ENCODE data around the gene CRIP2. TPM values are rescaled to one million over a fixed set of nuclear protein-coding genes. Genes with fewer than 3 reads are reported as not detected.
A peak's percentile ranks its signal among the peaks of the same experiment; 100 is the strongest.

CRIP2 gene
- total RNA-seq, 5 donors from 2014 or later (not counting 1 experiment from before 2014, with no cell fraction given): 6.4 to 38.7 (median 19.7) TPM

DNA sequence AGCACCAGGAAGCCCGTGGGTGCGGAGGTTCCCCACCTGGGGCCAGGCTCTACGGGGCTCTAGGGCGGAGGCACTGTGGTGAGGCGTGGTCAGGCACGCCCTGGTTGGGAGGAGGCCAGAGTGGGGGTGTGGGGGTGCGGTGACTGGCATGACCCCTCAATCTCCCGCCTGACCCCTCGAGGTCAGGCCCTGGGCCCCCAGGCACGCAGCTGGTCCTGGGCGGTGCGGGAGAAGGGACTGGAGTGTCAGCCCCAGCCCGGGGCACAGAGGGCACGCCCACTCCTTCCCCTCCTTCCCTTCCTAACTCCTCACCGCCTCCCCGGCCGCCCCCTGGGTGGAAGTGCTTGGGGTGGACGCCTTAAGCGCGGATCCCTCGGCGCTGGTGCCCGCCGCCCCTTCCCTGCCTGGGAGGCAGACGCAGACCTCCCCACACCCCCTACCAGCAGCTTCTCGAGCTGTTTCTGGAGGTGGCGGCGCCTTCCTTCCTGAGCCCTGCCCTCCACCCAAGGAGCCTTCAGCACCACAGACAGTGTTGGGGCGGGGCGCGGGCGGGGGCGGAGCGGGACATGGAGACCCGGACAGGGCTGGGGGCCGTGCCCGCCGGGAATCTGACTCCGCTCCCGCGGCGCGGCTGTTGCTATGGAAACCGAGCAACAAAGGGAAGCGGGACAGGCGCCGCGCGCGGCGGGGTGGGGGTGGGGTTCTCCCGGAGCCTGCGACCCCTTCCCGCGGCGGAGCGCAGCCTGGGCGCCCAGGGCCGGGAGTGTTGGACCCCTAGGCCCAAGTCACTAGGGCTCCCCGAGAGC, 741 bp upstream of the CRIP2 start:
- Mint-ChIP-seq H3K27me3 (peaks cover 0 to 3% of the 10 kb centered on the region in 2 donors), H3K36me3 (no peaks in the 10 kb centered on the region), H3K27ac (no peak overlapping the region), H3K4me3 (peak overlapping the region; percentile 64 to 72 (median 71)), H3K4me1 (peaks cover 8 to 15% (median 14%) of the 10 kb centered on the region in 3 donors), H3K9me3 (no peaks in the 10 kb centered on the region)
- Histone ChIP-seq H3K4me1 (ENCODE audit: control insufficient read depth in 1 of 2, extremely low read depth in 1 of 2, insufficient read depth in 2 of 2, low read length in 2 of 2) (peaks cover 24 to 60% of the 10 kb centered on the region in 2 experiments), H3K27ac (ENCODE audit: low read length) (peak overlapping the region; percentile 23), H3K4me3 (ENCODE audit: control insufficient read depth in 1 of 2, extremely low read depth in 1 of 2, low read length in 1 of 2) (peak overlapping the region; percentile 48 to 51), H3K27me3 (replicated peaks in 1 of 2; ENCODE audit: control insufficient read depth in 2 of 2, extremely low read depth in 1 of 2, insufficient read depth in 2 of 2, low read length in 1 of 2) (peaks cover 0 to 48% of the 10 kb centered on the region in 2 experiments), H3K36me3 (ENCODE audit: control insufficient read depth in 2 of 2, extremely low read depth in 1 of 2, insufficient read depth in 1 of 2, low read length in 1 of 2) (peaks cover 0 to 5% of the 10 kb centered on the region in 2 donors), H3K9me3 (no peaks in the 10 kb centered on the region)
- ATAC-seq (replicated peaks in 1 of 4) (peak; percentile 71 to 81 (median 76)), DNase-seq (peak; percentile 46 to 83 (median 69))
- POLR2A ChIA-PET: interaction anchor here in 1 of 2 donors (0.6 kb wide), 1 partner anchor 13 kb away, joined by 3 read pairs; the partner anchor contains the start of gene CRIP1
- under 1% methylated on average over 38 of the region's 60 CpGs for WGBS (ENCODE audit: insufficient coverage)
- CTCF ChIA-PET: interaction anchor here in 1 of 2 donors (0.6 to 0.7 kb wide), 2 partner anchors 16 to 414 kb away, joined by 3 read pairs; no protein-coding TSS in a partner anchor

DNA sequence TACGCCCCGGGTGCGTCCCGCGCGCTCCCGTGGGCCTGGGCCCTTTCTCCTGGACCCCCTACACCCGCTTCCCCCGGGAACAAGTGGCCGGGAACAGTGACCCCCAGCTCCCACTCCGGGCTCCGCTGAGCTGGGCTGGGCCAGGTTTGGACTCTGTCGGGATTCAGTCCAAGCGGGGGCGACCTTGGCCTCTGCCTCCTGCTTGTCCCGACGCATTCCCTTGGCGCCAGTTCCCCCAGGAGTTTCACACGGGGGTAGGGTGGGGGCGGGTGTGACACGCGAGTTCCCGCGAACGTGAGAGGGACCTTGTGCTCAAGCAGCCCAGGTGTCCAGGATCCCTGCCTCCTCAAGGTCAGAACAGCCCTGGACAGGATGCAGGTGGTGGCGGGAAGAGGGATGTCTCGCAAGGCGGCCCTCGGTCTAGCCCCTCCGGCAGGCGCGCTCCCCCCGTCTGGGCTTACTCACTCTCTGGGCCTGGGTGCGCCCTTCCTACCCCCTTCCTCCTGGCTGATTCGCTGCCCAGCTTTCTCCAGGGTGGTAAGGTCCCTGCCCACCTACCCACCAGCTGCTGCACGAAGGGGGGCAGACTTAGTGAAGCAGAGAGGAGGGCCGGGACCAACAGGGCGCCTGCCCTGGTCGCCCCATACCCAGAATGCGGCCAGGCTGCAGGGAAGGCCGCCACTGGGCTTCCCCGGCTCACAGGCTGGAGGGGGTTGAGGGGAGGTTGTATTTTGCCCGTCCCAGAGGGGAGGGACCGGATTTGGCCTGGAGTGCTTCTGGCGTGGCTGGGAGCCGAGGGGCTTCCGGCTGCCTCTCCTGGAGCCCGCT, 862 bp downstream of the CRIP2 start:
- Mint-ChIP-seq H3K27ac (no peak overlapping the region), H3K9me3 (no peaks in the 10 kb centered on the region), H3K27me3 (peaks cover 0 to 3% of the 10 kb centered on the region in 2 donors), H3K4me1 (peaks cover 17 to 27% (median 21%) of the 10 kb centered on the region in 3 donors), H3K4me3 (peak overlapping the region; percentile 39 to 75 (median 62)), H3K36me3 (no peaks in the 10 kb centered on the region)
- WGBS (ENCODE audit: insufficient coverage): 10% methylated on average over 34 of the region's 48 CpGs
- peaks cover 0 to 55% of the 10 kb centered on the region in 2 experiments for H3K27me3 ChIP-seq (replicated peaks in 1 of 2; ENCODE audit: control insufficient read depth in 2 of 2, extremely low read depth in 1 of 2, insufficient read depth in 2 of 2, low read length in 1 of 2)
- no peaks in the 10 kb centered on the region for H3K9me3 ChIP-seq
- H3K4me1 ChIP-seq (ENCODE audit: control insufficient read depth in 1 of 2, extremely low read depth in 1 of 2, insufficient read depth in 2 of 2, low read length in 2 of 2): peaks cover 24 to 74% of the 10 kb centered on the region in 2 experiments
- DNase-seq (no peak), ATAC-seq (replicated peaks in 1 of 4) (no peak)
- ChIA-PET POLR2A (no interaction called here), CTCF (no interaction called here)
- peaks cover 0 to 5% of the 10 kb centered on the region in 2 donors for H3K36me3 ChIP-seq (ENCODE audit: control insufficient read depth in 2 of 2, extremely low read depth in 1 of 2, insufficient read depth in 1 of 2, low read length in 1 of 2)
- no peak overlapping the region for H3K27ac ChIP-seq (ENCODE audit: low read length)
- H3K4me3 ChIP-seq (ENCODE audit: control insufficient read depth in 1 of 2, extremely low read depth in 1 of 2, low read length in 1 of 2): peak overlapping the region; percentile 23 to 42

DNA sequence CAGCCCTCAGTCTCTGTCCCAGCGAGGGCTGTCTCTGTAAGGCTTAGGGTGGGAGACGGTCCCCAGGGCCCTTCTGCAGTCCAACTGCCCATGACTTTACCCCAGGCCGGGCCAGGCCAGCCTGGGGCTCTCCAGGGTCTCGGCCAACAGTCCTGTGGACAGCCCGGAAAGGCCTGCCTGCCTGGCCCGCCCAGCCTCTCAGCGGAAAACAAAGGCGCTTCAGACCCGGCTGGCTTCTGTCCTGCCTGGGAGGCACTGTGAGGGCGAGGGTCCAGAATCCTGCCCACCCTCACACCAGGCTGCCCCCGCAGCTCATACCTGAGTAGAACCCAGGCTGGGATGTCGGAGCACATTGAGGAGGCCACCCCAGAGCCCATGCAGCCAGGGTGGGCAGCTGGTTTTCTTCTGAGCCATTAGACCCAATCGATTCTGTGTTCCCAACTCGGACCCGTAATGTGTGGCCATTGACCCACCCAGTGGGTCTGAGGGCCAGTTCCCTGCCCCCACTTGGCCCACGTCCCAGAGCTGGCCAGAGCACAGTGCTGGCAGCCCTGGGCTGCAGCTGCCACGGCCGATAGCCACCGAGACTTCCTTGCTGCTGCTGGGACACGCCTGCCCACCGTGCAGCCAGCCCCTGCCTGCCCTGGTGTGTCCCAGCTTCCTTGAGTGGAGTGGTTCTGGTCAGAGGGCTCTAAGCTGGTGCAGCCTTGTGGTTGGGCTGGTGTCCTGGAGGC, 1.6 kb downstream of the CRIP2 start:
- Histone ChIP-seq H3K27me3 (replicated peaks in 1 of 2; ENCODE audit: control insufficient read depth in 2 of 2, extremely low read depth in 1 of 2, insufficient read depth in 2 of 2, low read length in 1 of 2) (peaks cover 0 to 55% of the 10 kb centered on the region in 2 experiments), H3K4me3 (ENCODE audit: control insufficient read depth in 1 of 2, extremely low read depth in 1 of 2, low read length in 1 of 2) (peak overlapping the region in 1 of 2 donors; percentile 35), H3K36me3 (ENCODE audit: control insufficient read depth in 2 of 2, extremely low read depth in 1 of 2, insufficient read depth in 1 of 2, low read length in 1 of 2) (peaks cover 0 to under 1% of the 10 kb centered on the region in 2 donors), H3K4me1 (ENCODE audit: control insufficient read depth in 1 of 2, extremely low read depth in 1 of 2, insufficient read depth in 2 of 2, low read length in 2 of 2) (peaks cover 26 to 82% of the 10 kb centered on the region in 2 experiments), H3K9me3 (no peaks in the 10 kb centered on the region), H3K27ac (ENCODE audit: low read length) (no peak overlapping the region)
- Mint-ChIP-seq H3K4me1 (peaks cover 25 to 35% (median 28%) of the 10 kb centered on the region in 3 donors), H3K4me3 (peak overlapping the region; percentile 28 to 75 (median 62)), H3K9me3 (no peaks in the 10 kb centered on the region), H3K27ac (no peak overlapping the region), H3K36me3 (no peaks in the 10 kb centered on the region), H3K27me3 (peaks cover 0 to 3% of the 10 kb centered on the region in 2 donors)
- WGBS (ENCODE audit: insufficient coverage): 58% methylated on average over 21 of the region's 21 CpGs
- CTCF ChIA-PET: no interaction called here
- DNase-seq (no peak), ATAC-seq (replicated peaks in 1 of 4) (no peak)
- POLR2A ChIA-PET: no interaction called here

DNA sequence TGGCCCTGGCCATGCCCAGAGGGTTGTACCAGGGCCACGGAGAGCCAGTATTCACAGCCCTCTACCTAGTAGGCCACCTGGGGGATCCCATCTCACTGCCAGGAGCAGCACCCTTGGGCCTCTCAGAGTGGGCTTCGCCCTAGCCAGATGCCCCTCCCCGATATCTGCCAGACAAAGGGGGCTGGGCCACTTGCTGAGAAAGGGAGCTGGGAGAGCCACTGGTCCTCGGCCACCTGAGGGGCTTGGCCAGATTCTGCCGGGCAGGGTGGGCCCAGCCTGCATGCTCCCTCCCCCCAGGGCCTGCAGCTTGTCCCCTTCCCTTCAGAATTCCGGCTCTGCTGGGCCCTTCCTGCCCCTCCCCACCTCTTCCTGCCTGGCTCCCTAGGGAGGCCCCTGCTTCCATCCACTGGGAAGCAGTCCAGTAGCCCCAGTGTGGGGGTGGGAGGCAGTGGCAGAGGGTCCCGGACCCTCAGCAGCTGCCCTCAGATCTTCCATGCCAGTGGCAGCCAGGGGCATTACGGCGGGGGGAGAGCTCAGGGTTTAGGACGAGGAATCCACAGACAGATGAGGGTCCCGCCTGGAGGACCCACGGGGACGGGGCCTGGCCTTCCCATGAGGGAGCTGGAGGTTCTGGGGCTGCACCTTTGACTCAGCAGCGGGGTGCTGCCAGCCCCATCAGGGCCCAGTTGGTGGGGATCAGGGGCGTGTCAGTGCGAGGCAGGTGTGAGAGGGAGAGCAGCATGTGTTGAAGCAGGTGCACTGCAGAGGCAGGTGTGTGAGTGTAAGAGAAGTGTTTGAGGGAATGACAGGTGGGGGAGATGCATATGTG, 2.4 kb downstream of the CRIP2 start:
- ChIA-PET POLR2A (no interaction called here), CTCF (interaction anchor here in 1 of 2 donors (1.7 kb wide), 1 partner anchor 12 kb away, joined by 7 read pairs; no protein-coding TSS in a partner anchor)
- 53% methylated on average over 11 of the region's 16 CpGs for WGBS (ENCODE audit: insufficient coverage)
- peak overlapping the region; percentile 12 for H3K27ac ChIP-seq (ENCODE audit: low read length)
- H3K27ac Mint-ChIP-seq: peak overlapping the region; percentile 61 to 66
- peak in 2 of 35 experiments; percentile 11 to 25 for DNase-seq
- no peak for ATAC-seq (replicated peaks in 1 of 4)
- H3K4me3 ChIP-seq (ENCODE audit: control insufficient read depth in 1 of 2, extremely low read depth in 1 of 2, low read length in 1 of 2): no peak overlapping the region
- no peaks in the 10 kb centered on the region for H3K9me3 ChIP-seq
- H3K27me3 Mint-ChIP-seq: peaks cover 0 to 3% of the 10 kb centered on the region in 2 donors
- peaks cover 26 to 89% of the 10 kb centered on the region in 2 experiments for H3K4me1 ChIP-seq (ENCODE audit: control insufficient read depth in 1 of 2, extremely low read depth in 1 of 2, insufficient read depth in 2 of 2, low read length in 2 of 2)
- peaks cover 0 to 52% of the 10 kb centered on the region in 2 experiments for H3K27me3 ChIP-seq (replicated peaks in 1 of 2; ENCODE audit: control insufficient read depth in 2 of 2, extremely low read depth in 1 of 2, insufficient read depth in 2 of 2, low read length in 1 of 2)
- H3K4me3 Mint-ChIP-seq: peak overlapping the region in 2 of 3 donors; percentile 24 to 75
- peaks cover 29 to 40% (median 33%) of the 10 kb centered on the region in 3 donors for H3K4me1 Mint-ChIP-seq
- no peaks in the 10 kb centered on the region for H3K36me3 ChIP-seq (ENCODE audit: control insufficient read depth in 2 of 2, extremely low read depth in 1 of 2, insufficient read depth in 1 of 2, low read length in 1 of 2)
- H3K36me3 Mint-ChIP-seq: no peaks in the 10 kb centered on the region
- H3K9me3 Mint-ChIP-seq: no peaks in the 10 kb centered on the region

DNA sequence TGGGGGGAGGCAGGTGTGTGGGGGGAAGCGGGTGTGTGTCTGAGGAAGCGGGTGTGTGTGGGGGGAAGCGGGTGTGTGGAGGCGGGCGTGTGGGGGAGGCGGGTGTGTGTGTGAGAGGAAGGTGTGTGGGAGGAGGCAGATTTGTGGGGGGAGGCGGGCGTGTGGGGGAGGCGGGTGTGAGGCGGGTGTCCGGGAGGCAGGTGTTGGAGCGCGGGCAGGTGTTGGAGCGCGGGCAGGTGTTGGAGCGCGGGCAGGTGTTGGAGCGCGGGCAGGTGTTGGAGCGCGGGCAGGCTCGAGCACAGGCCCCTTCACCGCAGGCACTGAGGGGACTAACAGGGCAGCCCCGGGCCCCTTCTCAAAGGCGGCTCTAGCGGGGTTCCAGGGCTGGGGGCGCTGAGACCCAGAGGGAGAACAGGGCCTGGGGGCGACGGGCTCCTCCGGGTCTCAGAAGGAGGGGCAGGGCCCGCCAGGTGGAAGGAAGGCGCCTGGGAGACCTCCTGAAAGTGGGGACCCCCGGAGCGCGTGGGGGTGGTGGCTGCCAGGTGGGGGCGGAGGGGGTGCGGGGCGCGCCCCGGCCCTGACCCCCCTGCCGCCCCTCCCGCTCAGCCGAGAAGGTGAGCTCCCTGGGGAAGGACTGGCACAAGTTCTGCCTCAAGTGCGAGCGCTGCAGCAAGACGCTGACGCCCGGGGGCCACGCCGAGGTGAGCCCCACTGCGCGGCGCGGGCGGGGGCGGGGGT, 3.2 kb downstream of the CRIP2 start:
- H3K27ac Mint-ChIP-seq: peak overlapping the region; percentile 16 to 61
- H3K27me3 Mint-ChIP-seq: peaks cover 0 to 3% of the 10 kb centered on the region in 2 donors
- Histone ChIP-seq H3K27me3 (replicated peaks in 1 of 2; ENCODE audit: control insufficient read depth in 2 of 2, extremely low read depth in 1 of 2, insufficient read depth in 2 of 2, low read length in 1 of 2) (peaks cover 0 to 45% of the 10 kb centered on the region in 2 experiments), H3K27ac (ENCODE audit: low read length) (peak overlapping the region; percentile 54), H3K36me3 (ENCODE audit: control insufficient read depth in 2 of 2, extremely low read depth in 1 of 2, insufficient read depth in 1 of 2, low read length in 1 of 2) (no peaks in the 10 kb centered on the region), H3K4me1 (ENCODE audit: control insufficient read depth in 1 of 2, extremely low read depth in 1 of 2, insufficient read depth in 2 of 2, low read length in 2 of 2) (peaks cover 32 to 93% of the 10 kb centered on the region in 2 experiments), H3K4me3 (ENCODE audit: control insufficient read depth in 1 of 2, extremely low read depth in 1 of 2, low read length in 1 of 2) (no peak overlapping the region), H3K9me3 (no peaks in the 10 kb centered on the region)
- ATAC-seq (replicated peaks in 1 of 4) (peak in 2 of 4 experiments; percentile 10 to 11), DNase-seq (peak in 33 of 35 experiments; percentile 43 to 88 (median 78))
- peak overlapping the region in 1 of 3 donors; percentile 75 for H3K4me3 Mint-ChIP-seq
- CTCF ChIA-PET: interaction anchor here in 1 of 2 donors (1.7 kb wide), 1 partner anchor 12 kb away, joined by 7 read pairs; no protein-coding TSS in a partner anchor
- 8% methylated on average over 39 of the region's 56 CpGs for WGBS (ENCODE audit: insufficient coverage)
- no peaks in the 10 kb centered on the region for H3K9me3 Mint-ChIP-seq
- H3K4me1 Mint-ChIP-seq: peaks cover 35 to 48% (median 40%) of the 10 kb centered on the region in 3 donors
- POLR2A ChIA-PET: no interaction called here
- H3K36me3 Mint-ChIP-seq: no peaks in the 10 kb centered on the region
